Activated CD8-positive, alpha-beta memory T cell treated with anti-CD3 and anti-CD28 coated beads for 1 hour (primary cell): Measurements from ENCODE around the gene LIM2.
A peak's percentile ranks its signal among the peaks of the same experiment; 100 is the strongest.
"Not testable (repeated sequence)": the region's sequence is repeated elsewhere in the genome, so short reads cannot be mapped to it uniquely, and the experiment has no call there.

Experiments used
- DNase-seq, 2 donors: peaks; one replicate each; pipeline ENCODE4 v3.0.0-alpha.2; 2020; ENCODE audit warnings: low read depth in 1 of 2; ENCODE audit errors: extremely low read depth in 1 of 2

The LIM2 gene

GRCh38 chr19:51397453-51397852 lies 9.7 kb upstream of the LIM2 start:
- not testable (repeated sequence) for DNase-seq

DNA sequence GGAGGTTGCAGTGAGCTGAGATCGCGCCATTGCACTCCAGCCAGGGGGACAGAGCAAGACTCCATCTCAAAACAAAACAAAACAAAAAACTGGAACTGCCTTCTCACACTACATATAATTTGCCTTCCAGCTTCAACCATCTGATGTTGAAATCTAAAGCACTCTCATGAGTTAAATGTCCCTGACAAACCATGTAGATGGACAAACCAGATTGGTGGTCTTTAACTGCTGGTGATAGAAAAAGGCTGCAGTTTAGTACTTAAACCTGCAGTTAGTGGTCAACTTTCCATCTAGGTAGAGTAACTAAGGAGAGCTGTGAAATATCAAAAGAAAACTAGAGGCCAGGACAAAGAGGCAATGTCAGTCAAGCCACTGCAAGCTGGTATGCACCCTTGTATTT lies 8.4 kb upstream of the LIM2 start:
- DNase-seq: no peak

DNA sequence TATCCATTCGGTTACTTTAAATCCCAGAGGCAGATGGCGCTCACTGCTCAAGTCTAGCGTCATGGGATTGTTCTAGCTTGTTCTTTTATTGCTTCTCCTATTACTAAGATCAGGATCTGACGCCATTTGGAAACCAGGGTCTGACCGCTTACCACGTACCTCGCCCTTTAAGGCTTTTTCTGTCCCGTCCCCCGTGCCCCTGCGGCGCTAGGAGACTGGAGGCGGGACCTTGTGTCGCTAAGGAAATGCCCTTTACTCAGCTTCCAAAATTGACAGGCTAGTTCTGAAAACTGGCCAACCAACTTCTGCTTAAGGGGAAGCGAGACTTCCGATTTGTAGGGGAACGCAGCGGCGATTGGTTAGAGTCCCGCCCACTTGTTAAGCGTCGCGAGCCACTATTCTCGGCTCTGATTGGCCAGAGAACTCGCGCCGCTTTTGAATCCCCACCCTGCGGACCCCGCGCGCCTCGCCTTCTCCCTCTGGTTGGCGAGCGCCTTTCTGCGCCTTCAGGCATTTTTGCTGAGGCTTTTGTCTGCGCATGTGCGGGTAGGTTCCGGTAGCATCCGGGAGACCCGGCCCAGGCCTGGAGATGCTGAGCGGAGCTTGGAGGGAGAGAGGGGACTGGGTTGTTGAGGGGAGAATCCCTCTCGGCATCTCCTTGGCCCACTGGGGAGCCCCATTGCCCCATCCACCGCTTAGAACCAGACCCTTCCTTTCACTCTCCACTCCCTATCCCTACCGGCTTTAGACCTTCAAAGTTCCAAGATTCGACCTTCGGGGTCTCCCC lies 6.5 kb upstream of the LIM2 start:
- peak; percentile 66 to 70 for DNase-seq

DNA sequence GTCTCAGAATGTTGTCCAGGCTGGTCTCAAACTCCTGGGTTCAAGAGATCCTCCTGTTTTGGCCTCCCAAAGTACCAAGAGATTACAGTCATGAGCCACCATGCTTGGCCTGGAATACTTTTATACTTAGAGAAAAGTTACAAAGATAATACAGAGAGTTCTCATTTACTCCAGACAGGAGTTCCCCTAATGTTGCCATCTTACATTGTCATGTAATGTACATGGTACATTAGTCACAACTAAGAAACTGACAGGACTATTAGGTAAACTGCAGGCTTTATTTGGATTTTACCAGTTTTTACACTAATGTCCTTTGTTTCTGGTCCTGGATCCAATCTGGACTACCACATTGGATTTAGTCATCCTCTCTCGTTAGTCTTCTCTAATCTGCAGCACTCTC lies 4.9 kb upstream of the LIM2 start:
- DNase-seq: no peak

DNA sequence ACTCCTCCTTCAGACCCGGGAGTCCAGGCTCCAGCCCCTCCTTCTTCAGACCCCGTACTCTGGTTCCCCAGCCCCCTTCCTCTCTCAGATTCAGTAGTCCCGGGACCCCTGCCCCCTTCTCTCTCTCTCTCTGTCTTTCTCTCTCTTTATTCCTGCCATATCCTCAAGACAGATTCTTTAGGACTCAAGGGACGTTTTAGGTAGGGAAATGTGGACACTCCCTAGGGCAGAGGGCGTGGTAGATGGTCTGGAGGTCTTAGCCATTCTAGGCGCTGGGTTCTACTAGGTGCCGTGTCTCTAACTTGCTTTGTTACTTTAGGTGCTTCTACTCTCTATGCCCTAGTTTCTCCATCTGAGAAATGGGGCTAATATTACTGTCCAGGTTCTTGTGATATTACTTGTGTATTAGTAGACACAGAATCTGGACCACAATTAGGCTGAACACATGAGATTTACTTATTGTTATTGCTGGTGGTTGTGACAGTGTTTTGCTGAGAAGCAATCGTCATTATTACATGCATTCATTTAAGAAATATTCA lies 3.4 kb upstream of the LIM2 start:
- DNase-seq: no peak

GRCh38 chr19:51389143-51389542 lies 1.4 kb upstream of the LIM2 start:
- no peak for DNase-seq

DNA sequence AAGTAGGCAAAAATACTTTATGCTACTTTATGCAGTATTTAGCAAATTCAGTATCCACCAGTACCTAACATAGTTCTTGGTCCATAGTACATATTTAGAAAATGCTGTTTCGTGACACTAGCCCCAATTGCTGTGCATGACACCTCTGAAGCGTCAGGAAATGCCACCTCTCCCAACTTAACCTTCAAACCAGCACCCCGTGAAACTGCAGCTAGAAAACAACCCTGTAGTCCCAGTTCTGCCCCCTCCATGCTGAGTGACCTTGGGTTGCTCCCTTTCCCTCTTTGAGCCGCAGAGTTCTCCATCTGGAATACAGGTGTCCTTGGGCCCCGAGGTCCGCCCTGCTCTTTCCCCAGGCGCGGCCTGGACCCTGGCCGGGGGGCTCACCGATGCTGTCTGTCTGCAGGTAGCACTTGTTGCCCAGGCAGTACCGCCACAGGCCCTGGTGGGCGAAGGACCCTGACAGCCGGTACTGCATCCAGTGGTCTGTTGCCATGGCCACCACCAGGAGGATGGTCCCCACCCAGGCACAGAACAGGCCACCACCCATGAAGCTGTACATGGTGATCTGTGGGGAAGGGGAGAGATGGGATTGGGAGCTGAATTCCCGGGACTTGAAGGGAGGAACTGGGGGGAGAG lies 773 bp downstream of the LIM2 start:
- no peak for DNase-seq

DNA sequence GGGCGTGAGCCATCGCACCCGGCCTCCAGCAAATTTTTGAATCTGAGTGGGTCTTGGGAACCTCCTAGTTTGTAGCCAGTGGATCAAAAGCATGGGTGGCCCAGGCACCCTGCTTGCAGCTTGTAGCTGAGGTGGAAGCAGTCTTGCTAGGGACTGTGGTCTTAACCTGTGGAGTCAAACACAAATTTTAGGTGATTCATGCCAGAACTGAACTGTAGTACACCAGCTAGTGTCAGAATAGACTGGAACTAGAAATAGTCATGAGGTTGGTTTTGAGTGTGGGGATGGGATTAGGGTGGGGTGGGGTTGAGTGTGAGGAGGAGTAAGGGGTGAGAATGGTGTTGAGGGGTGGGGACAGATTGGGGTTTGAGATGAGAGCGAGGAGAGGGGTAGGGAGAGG lies 5.8 kb downstream of the LIM2 start:
- DNase-seq: no peak

DNA sequence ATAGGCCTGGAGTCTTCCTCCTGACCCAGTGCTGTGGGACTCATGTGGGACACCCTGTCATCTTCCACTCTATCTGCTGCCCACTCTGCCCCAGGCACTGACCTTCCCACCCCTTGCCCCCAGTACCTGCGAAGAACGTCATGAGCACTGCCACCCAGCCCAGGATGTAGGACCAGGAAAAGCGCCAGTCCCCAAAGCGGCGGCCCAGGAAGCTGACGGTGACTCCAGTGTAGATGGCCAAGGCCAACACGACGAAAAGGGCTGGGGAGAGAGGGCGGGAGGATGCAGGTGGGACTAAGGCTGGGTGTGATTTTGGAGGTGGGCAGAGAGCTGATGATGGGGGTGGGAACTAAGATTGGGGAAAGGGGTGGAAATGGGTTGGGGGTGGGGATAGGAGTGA lies 7.4 kb downstream of the LIM2 start:
- DNase-seq: no peak

- no peak for DNase-seq
These were observed 10.4 kb downstream of the LIM2 start for GRCh38 chr19:51377422-51377821.

GRCh38 chr19:51375504-51376221 lies 12.1 kb downstream of the LIM2 start:
- no peak for DNase-seq

GRCh38 chr19:51372649-51373504 lies 14.9 kb downstream of the LIM2 start, which contains the start of gene NKG7:
NKG7 (minus strand) TSS chr19:51372654; CDS start chr19:51372535, 119 bp downstream.
- peak; percentile 55 to 63 for DNase-seq

GRCh38 chr19:51372021-51372648 lies 15.6 kb downstream of the LIM2 start:
- DNase-seq: no peak

GRCh38 chr19:51371186-51371690 lies 16.5 kb downstream of the LIM2 start:
- DNase-seq: no peak

GRCh38 chr19:51370230-51370629 lies 17.5 kb downstream of the LIM2 start:
- no peak for DNase-seq

- DNase-seq: no peak
These were observed 19.1 kb downstream of the LIM2 start, which contains the start of gene CLDND2 for GRCh38 chr19:51368366-51369282. CLDND2 (minus strand) TSS chr19:51369003; CDS start chr19:51368577, 426 bp downstream.

GRCh38 chr19:51367565-51368365 lies 20.0 kb downstream of the LIM2 start:
- DNase-seq: peak; percentile 85 to 93

DNA sequence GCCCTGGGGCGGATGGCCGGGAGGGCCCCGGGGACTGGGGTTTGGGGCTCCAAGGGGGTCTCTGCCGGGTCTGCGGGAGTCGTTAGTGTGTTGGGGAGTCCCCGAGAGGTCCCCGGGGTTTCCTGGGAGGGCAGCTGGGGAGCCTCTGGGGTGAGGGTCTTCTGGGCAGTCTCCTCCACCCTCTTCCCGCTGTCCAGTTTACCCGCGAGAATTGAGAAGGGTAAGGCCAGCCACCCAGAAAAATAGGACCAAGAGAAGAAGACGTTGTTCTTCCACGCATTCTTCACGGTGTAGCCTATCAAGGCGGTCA lies 20.6 kb downstream of the LIM2 start:
- DNase-seq: no peak
